NCI-H345 treated with DMSO at 0.1 percent for 48 hours (cell line): ENCODE measurements around the gene PPP1R26.
"Not testable (repeated sequence)": the region's sequence is repeated elsewhere in the genome, so short reads cannot be mapped to it uniquely, and the experiment has no call there.

Source experiments
- DNase-seq: peaks from one replicate; lab custom pipeline; 2025; ENCODE audit not compliant: unreplicated experiment; lab: John Stamatoyannopoulos, UW

The PPP1R26 gene, protein sequence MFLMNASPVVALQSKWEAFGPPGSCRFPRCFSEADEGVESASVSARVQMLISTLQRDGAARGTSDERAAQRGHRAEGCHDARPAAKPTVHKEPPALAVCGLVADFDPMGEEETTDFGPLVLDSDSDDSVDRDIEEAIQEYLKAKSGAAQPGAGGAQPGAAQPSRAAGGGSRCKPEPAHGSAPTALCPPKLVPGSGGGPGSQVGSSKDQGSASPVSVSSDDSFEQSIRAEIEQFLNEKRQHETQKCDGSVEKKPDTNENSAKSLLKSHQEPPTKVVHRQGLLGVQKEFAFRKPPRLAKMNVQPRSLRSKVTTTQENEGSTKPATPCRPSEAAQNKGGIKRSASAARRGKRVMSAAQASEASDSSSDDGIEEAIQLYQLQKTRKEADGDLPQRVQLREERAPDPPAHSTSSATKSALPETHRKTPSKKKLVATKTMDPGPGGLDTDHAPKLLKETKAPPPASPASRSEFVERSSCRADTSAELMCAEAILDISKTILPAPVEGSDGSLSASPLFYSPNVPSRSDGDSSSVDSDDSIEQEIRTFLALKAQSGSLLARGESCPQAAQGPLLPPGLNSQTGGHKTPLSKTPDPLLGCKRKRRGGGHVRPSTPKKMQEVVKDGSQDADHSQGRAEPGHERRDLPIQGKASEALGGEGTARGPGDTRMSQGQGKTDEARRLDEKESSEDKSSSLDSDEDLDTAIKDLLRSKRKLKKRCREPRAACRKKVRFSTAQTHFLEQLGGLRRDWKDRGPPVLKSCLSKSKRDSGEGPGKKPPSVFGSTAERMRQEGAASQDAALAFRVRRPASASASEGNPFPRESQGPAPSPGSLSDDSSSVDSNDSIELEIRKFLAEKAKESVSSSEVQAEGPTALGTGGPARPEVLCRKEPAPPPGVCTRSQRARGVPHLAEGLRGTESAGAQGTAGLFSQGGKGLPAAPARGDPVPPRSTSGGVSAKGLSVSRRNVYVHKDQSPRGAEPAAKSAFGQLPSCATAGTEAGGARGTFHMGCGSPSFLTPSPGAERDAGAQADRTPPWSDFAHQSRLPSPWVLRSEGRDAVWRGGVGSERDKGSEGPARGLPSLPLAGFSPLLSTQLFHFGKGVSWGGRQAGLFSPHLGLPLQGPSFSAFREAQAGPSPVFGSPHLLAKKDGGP (N-terminal part only)

GRCh38 chr9:135479469-135480052, at the start of gene PPP1R26:
Gene PPP1R26, plus strand, starts transcription at chr9:135479782. Its CDS starts 4,729 bp downstream, at chr9:135484511.
- DNase-seq: no peak

- no peak for DNase-seq
Observed at GRCh38 chr9:135437259-135437658, 42.3 kb upstream of the PPP1R26 start.

DNA sequence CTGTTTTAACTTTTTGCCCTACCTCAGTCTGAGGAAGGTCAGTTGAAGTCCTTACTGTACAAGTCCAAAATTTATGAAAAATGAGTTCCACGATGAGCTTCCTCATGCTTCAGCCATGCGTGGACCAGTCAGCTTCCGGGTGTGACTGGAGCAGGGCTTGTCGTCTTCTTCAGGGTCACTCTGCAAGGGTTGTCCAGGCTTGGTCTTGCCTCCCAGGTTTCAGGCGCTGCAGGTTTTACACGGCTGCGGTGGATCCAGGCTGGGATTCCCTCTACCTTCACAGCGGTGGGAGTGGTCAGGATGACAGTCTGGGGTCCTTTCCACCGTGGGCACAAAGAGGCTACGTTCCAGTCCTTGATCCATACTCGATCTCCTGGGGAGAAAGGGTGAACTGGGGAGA, 41.9 kb upstream of the PPP1R26 start:
- DNase-seq: not testable (repeated sequence)

DNA sequence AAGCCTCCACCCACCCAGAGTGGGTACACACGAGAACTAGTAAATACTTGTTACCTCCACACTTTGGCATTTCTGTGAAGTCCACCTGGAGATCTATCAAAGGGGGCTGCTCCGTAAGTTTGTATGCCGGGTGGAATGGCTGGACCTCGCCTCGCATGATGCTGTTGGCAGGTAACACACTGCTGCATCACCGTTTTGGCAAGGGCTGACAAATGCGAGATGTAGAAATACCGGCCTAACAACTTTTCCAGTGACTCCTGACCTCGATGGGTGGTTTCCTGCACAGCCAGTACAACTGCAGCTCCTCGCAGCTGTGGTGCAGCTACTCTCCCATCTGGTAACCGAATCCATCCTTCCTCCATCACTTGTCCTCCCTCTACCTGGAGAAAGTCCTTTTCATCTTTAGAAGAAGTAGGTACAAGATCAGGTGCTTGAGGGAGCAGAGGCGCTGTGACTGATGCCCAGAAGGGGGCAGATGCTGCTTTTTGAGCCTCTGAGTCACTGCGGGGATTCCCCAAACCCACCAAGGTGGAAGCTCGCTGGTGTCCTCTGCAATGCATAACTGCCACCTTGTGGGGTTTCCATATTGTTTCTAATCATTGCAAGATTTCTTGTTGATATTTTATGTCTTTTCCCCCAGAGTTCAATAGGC, 40.9 kb upstream of the PPP1R26 start:
- not testable (repeated sequence) for DNase-seq

DNA sequence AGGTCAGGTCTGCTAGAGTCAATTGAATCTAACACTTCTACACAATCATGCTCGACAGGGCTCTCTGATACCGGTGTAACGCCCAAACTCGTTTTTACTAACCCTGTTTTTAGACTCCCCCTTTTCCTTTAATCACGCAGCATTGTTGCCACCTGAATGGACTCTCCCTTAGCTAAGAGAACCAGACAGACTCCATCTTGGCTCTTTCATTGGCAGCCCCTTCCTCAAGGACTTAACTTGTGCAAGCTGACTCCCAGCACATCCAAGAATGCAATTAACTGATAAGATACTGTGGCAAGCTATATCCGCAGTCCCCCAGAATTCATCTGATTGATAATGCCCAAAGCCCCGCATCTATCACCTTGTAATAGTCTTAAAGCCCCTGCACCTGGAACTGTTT, 40.1 kb upstream of the PPP1R26 start:
- DNase-seq: not testable (repeated sequence)

- no peak for DNase-seq
Observed at GRCh38 chr9:135439916-135440315, 39.7 kb upstream of the PPP1R26 start.

DNA sequence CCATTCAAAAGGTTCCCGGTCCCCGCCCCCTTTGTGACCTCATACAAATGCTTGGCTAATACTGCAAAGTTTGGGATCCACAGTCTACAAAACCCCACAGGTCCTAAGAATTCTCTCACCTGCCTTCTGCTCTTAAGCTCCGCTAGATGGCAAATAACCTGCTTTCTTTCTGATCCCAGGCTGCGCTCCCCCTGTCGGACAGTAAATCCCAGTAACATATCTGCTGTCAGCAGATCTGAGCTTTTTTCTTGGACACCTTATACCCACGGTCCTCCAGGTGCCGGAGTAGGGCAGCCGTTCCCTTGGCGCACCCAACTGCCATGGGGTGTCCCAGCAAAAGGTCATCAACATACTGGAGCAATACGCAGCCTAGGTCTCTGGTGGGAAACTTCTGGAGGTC, 39.0 kb upstream of the PPP1R26 start:
- no peak for DNase-seq

GRCh38 chr9:135441105-135442071, 38.2 kb upstream of the PPP1R26 start:
- not testable (repeated sequence) for DNase-seq

DNA sequence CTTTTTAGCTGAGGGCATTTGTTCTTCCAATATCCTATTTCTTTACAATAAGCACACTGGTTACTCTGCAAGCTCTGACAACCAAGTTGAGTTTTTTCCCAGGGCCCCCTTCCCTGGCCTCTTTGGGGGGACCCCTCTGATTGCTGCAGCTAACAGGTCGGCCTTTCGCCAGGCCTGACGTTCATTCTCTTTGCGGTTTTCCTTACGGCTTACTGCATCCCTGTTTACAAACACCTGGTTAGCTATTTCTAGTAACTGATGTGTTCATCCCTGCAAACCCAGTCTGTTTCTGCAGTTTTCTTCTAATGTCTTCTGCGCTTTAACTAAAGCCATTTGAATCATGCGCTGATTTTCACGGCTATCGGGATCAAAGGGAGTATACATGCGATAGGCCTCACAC, 37.5 kb upstream of the PPP1R26 start:
- DNase-seq: no peak

DNA sequence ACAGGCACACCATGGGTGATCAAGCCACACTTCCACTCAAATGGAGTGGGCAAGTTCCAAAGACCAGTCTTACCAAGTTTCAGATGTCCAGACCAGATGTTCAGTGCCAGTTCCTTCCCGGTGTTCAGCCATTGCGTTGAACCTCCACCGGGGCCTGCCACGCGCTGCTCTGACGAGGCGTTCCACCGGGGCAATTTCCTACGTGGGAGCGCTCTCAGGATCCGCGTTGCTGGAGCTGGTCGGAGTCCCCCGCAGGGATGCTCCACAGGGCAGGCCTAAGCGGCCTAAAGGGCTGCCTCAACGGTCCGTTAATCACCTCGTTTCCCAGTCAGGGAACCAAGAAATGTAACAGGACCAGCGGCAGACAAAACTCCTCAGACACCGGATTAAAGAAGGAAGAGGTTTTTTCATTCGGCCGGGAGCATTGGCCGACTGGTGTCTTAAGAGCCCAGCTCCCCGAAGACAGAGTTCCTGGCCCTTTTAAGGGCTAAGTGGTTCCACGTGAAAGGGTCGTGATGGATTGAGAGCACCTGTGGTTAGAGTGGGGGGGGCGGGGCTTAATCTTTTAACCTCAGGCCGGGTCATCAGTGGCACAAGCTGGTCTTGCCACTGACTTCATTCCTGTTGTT, 35.7 kb upstream of the PPP1R26 start:
- DNase-seq: no peak

DNA sequence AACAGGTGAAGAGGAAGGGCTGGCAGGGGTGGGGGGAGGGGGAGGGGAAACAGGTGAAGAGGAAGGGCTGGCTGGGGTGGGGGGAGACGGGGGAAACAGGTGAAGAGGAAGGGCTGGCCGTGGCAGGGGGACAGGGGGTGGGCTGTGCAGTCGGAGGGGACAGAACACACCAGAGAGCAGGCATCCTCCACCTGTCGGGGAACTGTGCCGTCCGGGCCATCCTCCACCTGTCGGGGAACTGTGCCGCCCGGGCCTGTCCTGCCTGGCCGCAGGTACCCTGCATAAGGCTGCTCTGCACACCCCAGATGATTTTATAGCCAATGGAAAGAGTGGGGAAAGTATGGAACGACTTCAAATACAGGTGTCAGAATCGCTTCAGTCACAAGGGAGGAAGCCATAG, 32.5 kb upstream of the PPP1R26 start:
- no peak for DNase-seq

DNA sequence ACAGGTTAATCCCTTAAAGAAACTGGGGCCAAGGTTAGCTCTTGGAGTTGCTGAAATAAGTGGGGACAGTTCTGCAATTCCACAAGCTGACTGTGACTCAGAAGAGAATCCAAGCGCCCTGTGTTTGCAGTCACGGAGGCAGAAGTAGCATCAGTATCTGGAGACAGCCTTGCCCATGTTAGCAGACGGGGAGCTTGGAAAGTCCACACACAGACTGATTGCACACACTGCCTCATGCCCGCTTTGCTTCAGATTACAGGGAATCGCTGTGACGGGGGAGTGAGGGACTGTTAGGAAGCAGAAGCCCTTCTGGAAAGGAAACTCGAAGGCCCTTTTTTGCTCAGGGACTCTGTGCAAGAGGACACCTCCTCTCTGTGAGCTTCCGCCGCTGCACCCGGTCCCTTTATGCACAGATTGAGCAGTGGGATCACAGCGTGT, 30.9 kb upstream of the PPP1R26 start:
- DNase-seq: no peak

GRCh38 chr9:135449532-135449931, 30.1 kb upstream of the PPP1R26 start:
- peak; percentile 18 for DNase-seq

GRCh38 chr9:135450956-135451355, 28.6 kb upstream of the PPP1R26 start:
- DNase-seq: no peak

- not testable (repeated sequence) for DNase-seq
Observed at GRCh38 chr9:135451909-135452308, 27.7 kb upstream of the PPP1R26 start.

- DNase-seq: no peak
Observed at GRCh38 chr9:135454737-135455136, 24.8 kb upstream of the PPP1R26 start.

DNA sequence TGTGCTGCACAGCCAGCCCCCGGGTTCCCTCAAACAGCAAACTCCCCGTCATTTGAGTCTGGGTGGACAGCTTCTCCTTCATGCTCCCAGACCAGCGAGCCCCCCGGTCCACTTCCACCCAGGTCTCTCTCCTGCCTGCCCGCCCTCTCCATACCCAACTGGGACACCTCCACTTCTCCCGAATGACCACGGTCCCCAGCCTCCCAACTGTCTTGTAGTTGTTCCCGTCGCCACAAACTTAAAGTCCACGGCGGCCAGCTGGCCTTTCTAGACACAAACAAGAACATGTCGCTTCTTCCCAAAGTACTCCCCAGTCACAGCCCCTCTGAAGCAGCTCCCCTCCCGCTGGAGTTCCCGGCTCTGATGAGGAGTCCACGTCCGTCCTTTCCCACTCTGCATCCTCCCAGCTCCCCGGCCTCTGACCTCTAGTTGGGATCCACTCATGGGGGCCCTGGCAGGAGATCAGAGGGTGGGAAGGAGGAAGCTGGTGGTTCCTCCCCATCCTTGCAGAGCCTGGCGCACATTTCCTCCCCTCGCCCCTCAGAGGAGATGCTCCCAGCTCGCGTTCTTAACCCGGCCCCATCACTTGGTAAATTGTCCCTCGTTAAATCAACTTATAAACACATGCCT, 24.1 kb upstream of the PPP1R26 start:
- no peak for DNase-seq

GRCh38 chr9:135456436-135457104, 23.0 kb upstream of the PPP1R26 start:
- no peak for DNase-seq
